HS-27A (cell line): ENCODE data around the gene TAS2R5.
"Not testable (repeated sequence)": the region's sequence is repeated elsewhere in the genome, so short reads cannot be mapped to it uniquely, and the experiment has no call there.

Source experiments
- DNase-seq: peaks from one replicate; pipeline ENCODE4 v3.0.0-alpha.2; 2012; ENCODE audit warnings: low read depth, missing footprints

Gene TAS2R5, protein sequence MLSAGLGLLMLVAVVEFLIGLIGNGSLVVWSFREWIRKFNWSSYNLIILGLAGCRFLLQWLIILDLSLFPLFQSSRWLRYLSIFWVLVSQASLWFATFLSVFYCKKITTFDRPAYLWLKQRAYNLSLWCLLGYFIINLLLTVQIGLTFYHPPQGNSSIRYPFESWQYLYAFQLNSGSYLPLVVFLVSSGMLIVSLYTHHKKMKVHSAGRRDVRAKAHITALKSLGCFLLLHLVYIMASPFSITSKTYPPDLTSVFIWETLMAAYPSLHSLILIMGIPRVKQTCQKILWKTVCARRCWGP

DNA sequence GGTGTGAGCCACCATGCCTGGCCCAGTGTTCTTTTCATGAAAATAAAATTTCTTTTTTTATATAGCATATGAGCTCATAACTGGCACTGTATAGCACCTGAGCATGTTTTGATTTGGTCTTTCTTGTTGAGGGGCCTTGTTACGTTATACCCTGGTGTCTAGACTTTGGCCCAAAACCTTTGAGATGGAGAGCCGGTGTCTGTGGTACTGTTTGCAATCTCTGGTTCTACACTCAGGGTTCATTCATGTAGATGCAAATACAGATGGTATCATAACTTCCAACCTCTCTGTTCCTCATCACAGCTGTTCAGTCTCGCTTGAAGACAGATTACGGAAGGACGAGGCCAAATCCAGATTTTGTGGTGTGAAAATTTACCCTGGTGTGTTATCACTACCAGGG lies at the start of gene TAS2R5:
TAS2R5 (plus strand) TSS at position 301 of the 400 bp plus-strand sequence. CDS start 145 bp downstream, outside the sequence.
- DNase-seq = no peak

GRCh38 chr7:141742229-141742628 lies 47.8 kb upstream of the TAS2R5 start:
- DNase-seq = no peak

- no peak for DNase-seq
Observed at GRCh38 chr7:141744131-141744530, 45.9 kb upstream of the TAS2R5 start.

- DNase-seq = no peak
Observed at GRCh38 chr7:141748396-141748795, 41.6 kb upstream of the TAS2R5 start.

GRCh38 chr7:141751904-141752303 lies 38.1 kb upstream of the TAS2R5 start:
- DNase-seq = not testable (repeated sequence)

GRCh38 chr7:141752634-141753033 lies 37.4 kb upstream of the TAS2R5 start:
- no peak for DNase-seq

- DNase-seq = peak; percentile 4
Observed at GRCh38 chr7:141754939-141755338, 35.1 kb upstream of the TAS2R5 start.

DNA sequence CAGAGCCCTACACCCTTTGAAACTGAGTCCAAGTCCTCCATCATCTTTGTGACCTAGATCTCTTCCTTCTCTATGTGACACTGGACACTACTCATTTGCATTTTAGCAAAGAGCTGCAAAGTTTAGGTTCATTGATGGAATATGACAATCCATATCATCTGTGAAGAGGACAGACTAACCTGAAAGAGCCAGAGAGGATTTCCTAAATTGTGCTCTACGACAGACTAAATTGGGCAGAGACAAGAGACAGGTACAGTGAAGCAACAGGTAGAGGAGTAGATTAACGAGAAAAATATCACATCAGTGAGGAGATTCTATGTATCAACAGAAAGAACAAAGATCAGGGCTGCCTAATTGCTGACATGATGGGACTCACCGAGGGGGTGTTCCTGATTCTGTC lies 26.2 kb upstream of the TAS2R5 start, which contains the start of gene TAS2R3:
TAS2R3 (plus strand) TSS at position 301 of the 400 bp plus-strand sequence; CDS start at position 363, 62 bp downstream.
- DNase-seq = no peak

DNA sequence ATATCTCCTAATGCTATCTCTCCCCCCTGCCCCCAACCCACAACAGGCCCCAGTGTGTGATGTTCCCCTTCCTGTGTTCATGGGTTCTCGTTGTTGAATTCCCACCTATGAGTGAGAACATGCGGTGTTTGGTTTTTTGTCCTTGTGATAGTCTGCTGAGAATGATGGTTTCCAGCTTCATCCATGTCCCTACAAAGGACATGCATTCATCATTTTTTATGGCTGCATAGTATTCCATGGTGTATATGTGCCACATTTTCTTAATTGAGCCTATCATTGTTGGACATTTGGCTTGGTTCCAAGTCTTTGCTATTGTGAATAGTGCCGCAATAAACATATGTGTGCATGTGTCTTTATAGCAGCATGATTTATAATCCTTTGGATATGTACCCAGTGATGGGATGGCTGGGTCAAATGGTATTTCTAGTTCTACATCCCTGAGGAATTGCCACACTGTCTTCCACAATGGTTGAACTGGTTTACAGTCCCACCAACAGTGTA lies 19.9 kb upstream of the TAS2R5 start:
- DNase-seq = not testable (repeated sequence)

GRCh38 chr7:141776374-141776773 lies 13.6 kb upstream of the TAS2R5 start, which contains the start of gene TAS2R4:
Gene TAS2R4, plus strand, starts transcription at chr7:141776674. Its CDS starts 1,815 bp downstream, at chr7:141778489.
- no peak for DNase-seq

GRCh38 chr7:141785706-141786552 lies 4.1 kb upstream of the TAS2R5 start:
- no peak for DNase-seq

GRCh38 chr7:141788296-141788695 lies 1.7 kb upstream of the TAS2R5 start:
- DNase-seq = no peak

DNA sequence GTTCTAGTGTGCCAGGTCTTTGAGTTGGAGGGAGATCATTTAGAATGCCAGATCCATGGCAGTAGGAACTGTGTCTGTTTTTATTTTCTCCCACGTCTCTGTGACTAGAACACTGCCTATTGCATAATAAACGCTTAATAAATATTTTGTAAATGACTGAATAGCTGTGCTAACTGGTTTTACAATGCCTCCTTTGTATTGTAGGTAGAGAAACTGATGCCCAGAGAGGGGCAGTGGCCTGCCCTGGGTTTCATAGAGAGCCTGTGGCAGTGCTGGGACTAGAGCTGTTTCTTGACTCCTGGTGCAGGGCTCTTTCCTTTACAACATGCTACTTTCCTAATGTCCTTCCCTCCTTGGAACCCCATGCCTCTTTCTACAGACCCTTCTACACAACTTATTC lies 2.5 kb downstream of the TAS2R5 start:
- no peak for DNase-seq

- no peak for DNase-seq
Observed at GRCh38 chr7:141820067-141820466, 30.1 kb downstream of the TAS2R5 start.

- DNase-seq = not testable (repeated sequence)
Observed at GRCh38 chr7:141822432-141822831, 32.4 kb downstream of the TAS2R5 start.

DNA sequence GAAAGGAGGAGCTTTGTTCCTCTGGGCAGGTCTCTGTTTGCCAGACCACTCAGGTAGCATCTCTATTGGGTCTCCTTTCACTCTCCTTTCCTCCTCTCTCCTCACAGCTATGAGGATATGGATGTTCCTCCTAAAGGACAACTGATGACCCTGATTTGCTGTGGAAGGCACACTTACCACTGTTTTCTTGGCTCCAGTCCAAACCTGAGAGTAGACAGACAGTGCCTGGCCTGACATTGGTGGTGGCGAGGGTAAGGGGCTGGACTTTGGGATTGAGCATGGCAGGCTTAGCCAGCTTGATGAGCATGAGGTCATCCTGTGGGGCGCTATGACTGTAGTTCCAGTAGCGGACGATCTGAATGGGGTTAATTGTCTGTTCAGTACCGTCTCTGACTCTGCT lies 47.7 kb downstream of the TAS2R5 start:
- no peak for DNase-seq

DNA sequence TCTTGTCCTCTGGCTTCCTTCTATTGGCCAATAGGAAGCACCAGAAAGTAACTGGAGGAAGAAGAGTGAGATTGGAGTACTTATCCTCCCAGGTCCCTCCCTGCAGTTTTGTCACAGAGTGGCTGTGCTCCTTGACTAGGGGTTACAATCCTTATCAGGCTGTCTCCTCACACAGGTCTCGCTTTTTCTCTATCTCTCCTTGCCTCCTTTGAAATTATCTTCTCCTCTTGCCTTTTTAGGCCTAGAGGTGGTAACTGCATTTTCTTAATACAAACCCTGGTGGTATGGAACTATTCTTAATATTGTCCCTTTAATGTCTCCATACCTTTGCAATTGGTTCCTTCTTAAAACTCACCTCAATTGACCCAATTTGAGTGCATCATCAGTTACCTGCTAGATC lies 48.6 kb downstream of the TAS2R5 start:
- no peak for DNase-seq

DNA sequence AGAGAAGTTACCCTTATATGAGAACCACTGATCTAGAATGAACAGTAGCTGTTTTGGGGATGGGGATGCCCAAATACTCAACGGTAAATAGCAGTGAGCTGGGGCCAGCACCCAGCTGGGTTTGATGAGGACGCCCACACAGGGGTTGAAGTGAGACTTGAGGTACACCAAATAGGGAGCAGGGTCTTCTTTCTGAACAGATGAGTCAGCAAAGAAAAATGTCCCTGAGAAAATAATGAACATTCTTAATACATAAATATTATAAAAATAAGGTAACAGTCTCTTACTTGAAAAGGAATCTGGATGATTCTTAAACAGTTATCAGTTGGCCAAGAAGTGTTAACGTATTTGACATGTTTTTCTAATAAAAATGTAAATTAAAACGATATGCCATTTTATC lies 49.2 kb downstream of the TAS2R5 start:
- no peak for DNase-seq

DNA sequence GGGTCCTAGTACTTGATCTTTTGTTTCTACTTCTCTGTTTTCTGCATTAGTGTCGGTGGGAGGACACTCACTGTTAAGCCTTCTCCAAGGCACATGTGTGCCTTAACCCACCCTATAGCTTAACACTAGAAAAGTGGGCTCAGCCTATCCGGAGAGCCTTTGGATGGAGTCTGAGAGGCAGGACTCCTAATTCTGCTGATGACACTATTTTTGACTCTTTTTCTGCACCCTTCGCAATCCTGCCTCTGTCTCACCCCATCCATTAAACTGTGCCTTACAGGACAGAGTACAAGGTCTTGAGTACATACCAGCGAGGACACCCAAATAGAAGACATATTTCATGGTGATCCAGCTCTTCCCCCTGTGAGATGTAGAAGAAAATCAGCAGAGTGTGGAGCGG lies 50.7 kb downstream of the TAS2R5 start:
- no peak for DNase-seq
